IPS-15b (cell line): ENCODE results near the gene PIMREG.
A peak's percentile ranks its signal among the peaks of the same experiment; 100 is the strongest.

Source experiments
- H3K27me3 ChIP-seq: one replicate; pipeline ENCODE4 v1.6.1; 2013; ENCODE audit warnings: low read length; ENCODE audit not compliant: control insufficient read depth, insufficient read depth
- H3K36me3 ChIP-seq: one replicate; pipeline ENCODE4 v1.6.1; 2013; ENCODE audit warnings: low read length; ENCODE audit not compliant: control insufficient read depth, insufficient read depth
- H3K4me1 ChIP-seq: one replicate; pipeline ENCODE4 v1.6.1; 2013; ENCODE audit warnings: mild to moderate bottlenecking, low read length; ENCODE audit not compliant: control insufficient read depth, insufficient read depth
- H3K4me3 ChIP-seq: one replicate; pipeline ENCODE4 v1.5.1; 2013; ENCODE audit warnings: low read depth, low read length
- H3K9ac ChIP-seq: one replicate; pipeline ENCODE4 v1.6.1; 2013; ENCODE audit warnings: low read depth, mild to moderate bottlenecking, low read length
- H3K9me3 ChIP-seq: one replicate; pipeline ENCODE4 v1.6.1; 2013; ENCODE audit warnings: mild to moderate bottlenecking, low read length; ENCODE audit not compliant: control insufficient read depth, insufficient read depth

The PIMREG gene

DNA sequence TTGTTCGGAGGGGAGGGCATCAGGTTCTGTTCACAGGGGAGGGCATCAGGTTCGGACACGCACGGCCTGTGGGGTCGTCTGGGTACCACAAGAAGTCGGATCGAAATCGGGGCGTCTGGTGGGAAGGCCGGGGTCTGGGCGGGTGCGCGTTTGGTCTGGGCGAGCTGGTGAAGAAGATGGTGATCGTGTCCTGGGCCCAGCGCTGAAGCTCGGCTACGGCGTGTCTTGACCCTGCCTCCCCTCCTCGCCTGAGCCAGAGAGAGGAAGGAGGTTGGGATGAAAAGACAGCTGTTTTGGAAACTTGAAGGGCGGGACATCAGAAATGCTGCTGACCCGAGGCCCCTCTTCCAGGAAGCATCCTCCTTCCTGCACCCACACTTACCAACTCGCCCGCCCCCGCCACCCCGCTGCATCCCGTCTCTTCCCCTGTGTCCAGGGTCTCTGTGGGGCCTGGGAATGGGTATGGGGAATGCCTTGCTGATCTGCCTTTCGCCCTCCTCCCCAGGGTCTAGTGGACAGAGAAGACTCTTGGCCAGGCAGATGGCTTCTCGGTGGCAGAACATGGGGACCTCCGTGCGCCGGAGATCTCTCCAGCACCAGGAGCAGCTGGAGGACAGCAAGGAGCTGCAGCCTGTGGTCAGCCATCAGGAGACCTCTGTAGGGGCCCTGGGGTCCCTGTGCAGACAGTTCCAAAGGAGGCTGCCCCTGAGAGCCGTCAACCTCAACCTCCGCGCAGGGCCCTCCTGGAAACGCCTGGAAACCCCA lies 498 bp downstream of the PIMREG start:
- Histone ChIP-seq H3K36me3 (peaks cover 36% of the 10 kb centered on the region), H3K4me3 (peak overlapping the region; percentile 73), H3K9me3 (no peaks in the 10 kb centered on the region), H3K27me3 (no peaks in the 10 kb centered on the region), H3K9ac (peak overlapping the region; percentile 89), H3K4me1 (peaks cover 7% of the 10 kb centered on the region)

DNA sequence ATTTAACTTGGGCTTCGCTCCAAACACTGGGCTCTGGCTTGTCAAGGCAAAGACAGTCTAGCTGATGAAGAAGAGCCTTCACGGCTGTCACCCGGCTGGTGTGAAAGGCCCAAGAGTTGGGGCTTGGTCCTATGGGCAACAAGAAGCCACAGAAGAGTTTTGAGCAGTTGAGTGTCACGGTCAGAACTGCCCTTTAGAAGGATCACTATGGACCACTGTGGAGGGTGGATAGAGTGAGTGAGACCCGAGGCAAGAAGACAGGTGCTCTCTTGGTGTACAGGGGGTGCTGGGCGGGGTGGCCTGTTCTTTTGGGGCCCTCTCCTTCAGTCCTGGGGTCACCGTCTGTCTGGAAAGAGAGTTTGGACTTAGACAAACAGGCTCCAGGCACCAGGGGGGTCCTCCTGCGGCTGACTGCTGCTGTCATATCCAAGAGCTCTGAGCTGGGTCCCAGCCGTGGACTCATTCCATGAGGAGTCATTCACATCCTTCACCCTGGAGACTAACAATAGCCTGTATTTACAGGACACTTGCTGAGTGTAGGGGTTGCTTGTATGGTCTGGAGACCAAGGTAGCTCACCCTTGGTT lies 2.4 kb downstream of the PIMREG start:
- peaks cover 45% of the 10 kb centered on the region for H3K36me3 ChIP-seq
- H3K9me3 ChIP-seq = no peaks in the 10 kb centered on the region

DNA sequence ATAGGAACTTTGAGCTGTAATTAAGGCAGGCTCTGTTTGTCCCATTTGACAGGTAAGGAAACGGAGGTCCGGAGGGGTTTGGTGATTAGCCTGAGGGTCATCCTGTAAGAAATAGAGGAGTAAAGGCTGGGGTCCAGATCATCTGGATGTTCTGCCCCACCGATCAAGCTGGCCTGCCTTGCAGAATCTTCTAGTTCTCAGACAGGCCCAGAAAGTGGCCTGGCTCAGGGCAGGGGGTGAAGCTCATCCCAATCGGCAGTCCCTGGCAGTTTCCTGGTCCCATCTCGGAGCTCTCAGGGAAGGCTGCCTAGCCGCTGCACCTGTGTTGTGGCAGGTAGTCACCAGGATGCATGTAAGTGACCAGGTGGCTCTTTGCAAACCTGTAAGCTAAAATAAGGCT lies 4.2 kb downstream of the PIMREG start:
- Histone ChIP-seq H3K9me3 (no peaks in the 10 kb centered on the region), H3K4me1 (peaks cover 22% of the 10 kb centered on the region), H3K27me3 (no peaks in the 10 kb centered on the region), H3K36me3 (peaks cover 45% of the 10 kb centered on the region), H3K9ac (no peak overlapping the region), H3K4me3 (no peak overlapping the region)

More for the DNA sequence above, 2.4 kb downstream of the PIMREG start:
- Histone ChIP-seq H3K4me3 (no peak overlapping the region), H3K27me3 (no peaks in the 10 kb centered on the region), H3K4me1 (peaks cover 8% of the 10 kb centered on the region), H3K9ac (no peak overlapping the region)

DNA sequence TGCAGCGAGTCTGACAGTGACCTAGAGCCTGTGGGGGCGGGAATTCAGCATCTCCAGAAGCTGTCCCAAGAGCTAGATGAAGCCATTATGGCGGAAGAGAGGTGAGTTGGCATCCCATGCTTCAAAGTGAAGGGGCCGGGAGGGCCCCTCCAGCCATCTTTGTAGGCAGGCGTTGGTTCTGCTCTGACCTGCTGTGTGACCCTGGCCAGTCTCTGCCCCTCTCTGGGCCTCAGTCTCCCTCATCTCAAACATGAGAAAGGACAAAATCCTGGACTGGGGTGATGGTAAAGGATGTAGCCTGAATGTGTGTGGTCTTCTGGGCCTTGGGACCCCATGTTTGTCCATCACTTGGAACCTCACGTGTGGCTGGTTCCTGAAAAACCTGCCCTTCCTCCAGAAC lies 5.1 kb downstream of the PIMREG start:
- Histone ChIP-seq H3K36me3 (peaks cover 45% of the 10 kb centered on the region), H3K9ac (no peak overlapping the region), H3K4me1 (peaks cover 22% of the 10 kb centered on the region)

DNA sequence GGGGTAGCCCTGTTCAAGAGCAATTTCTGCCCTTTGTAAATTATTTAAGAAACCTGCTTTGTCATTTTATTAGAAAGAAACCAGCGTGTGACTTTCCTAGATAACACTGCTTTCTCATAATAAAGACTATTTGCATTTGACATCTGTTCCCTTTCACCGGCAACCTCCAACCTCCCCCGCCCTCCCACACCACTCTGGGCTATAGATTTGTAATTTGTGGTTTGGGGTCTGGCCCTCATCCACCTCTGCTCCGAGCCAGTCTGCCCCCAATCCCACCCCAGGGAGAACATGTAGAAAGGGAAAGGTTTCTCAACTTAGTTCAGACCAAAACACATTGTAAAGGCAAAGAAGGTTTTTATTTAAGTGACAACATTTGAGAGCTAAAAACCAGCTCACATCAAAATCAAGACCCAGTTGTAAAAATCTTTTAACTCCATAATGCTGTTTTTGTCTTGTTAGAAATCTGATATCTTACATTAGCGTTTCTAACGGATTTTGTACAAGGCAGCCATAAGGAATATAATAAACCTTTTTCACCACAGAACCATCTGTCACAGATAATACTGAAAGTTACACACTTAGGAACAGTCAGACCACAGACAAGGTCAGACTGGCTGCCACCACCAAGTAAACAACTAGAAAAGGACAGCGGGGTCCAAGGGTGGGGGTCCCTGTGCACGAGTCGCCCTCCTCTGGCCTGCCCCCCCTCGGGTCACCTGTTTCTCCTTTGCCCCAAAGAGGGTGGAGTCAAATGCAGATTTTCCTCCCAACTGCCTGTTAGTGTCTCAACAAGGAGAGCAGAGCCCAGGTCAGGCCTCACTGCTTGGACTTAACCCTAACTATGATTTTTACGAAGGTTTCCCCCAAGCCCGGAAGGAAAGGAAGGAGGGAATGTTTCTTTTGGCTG lies 6.9 kb downstream of the PIMREG start:
- no peaks in the 10 kb centered on the region for H3K27me3 ChIP-seq
- H3K9me3 ChIP-seq = no peaks in the 10 kb centered on the region
- no peak overlapping the region for H3K9ac ChIP-seq
- peak overlapping the region; percentile 8 for H3K4me3 ChIP-seq
- peaks cover 40% of the 10 kb centered on the region for H3K36me3 ChIP-seq
- H3K4me1 ChIP-seq = peaks cover 22% of the 10 kb centered on the region

More for the DNA sequence above, 5.1 kb downstream of the PIMREG start:
- no peaks in the 10 kb centered on the region for H3K27me3 ChIP-seq
- no peaks in the 10 kb centered on the region for H3K9me3 ChIP-seq
- H3K4me3 ChIP-seq = no peak overlapping the region

DNA sequence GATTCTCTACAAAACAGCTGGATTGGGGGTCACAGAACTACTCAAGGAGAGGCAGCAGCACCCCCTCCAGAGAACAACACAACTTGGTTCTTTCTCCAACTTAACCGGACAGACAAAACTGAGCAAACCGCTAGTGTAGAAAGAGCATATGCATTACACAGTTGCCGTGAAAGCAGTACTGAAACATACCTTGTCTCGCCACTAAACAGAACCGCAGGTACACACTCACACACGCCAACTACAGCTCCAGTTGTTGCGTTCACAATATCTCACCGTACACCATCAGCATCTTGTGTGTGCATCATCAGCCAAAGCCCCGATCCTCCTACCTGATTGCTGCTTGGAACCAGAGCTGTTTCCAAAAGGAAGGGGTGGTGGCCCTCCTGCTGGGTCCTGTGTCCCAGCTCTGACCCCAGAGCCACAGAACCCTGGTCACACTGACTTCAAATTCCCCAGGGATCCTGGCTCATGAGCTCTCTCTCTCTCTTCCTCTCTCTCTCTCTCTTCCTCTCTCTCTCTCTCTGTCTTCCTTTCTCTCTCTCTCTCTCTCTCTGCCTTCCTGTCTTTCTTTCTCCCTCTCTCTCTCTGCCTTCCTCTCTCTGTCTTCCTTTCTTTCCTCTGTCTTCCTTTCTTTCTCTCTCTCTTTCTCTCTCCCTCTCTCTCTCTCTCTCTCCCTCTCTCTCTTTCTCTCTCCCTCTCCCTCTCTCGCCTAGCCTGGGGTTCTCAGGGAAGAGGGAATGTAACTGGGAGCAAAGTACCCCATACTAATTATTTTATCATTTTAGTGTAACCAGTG lies 8.4 kb downstream of the PIMREG start:
- Histone ChIP-seq H3K9me3 (no peaks in the 10 kb centered on the region), H3K36me3 (peaks cover 27% of the 10 kb centered on the region), H3K9ac (peak overlapping the region; percentile 65), H3K4me1 (peaks cover 25% of the 10 kb centered on the region), H3K27me3 (no peaks in the 10 kb centered on the region), H3K4me3 (no peak overlapping the region)

DNA sequence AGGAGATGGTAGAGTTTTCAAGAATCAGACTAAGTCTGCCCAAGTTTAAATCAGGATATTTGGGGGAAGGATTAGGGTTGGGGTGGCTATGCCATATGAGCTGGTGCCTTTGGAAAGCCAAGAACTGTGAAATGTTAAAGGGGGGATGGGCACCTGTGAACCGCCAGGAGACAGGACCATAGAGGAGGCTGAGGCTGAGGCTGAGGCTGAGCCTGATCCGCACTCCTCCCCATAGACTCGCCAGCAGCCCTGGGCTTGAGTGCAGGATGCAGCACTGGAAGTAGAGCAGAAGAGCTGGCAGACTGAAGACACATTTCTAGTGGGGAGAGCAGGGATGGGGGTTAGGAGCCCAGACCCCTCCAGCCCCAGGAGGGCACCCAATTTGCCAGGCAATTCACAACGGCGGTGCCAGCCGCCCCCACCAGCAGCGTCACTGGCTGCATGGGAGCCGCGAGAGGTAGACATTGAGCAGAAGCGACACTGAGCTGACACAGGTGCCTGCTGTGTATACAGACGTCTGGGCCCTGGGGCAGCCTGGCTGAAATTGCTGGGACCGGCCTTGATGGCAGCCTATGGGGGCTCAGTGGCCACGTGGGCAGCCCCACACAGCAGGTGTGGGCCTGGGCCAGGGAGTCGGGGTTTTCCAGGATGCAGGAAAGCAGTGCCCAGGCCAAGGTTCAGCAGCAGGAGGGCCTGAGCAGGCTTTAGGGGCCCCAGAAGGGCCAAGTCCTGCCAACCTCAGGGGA lies 9.2 kb downstream of the PIMREG start:
- no peak overlapping the region for H3K4me3 ChIP-seq
- no peaks in the 10 kb centered on the region for H3K27me3 ChIP-seq
- peaks cover 22% of the 10 kb centered on the region for H3K36me3 ChIP-seq
- no peaks in the 10 kb centered on the region for H3K9me3 ChIP-seq
- H3K4me1 ChIP-seq = peaks cover 25% of the 10 kb centered on the region
- H3K9ac ChIP-seq = no peak overlapping the region

DNA sequence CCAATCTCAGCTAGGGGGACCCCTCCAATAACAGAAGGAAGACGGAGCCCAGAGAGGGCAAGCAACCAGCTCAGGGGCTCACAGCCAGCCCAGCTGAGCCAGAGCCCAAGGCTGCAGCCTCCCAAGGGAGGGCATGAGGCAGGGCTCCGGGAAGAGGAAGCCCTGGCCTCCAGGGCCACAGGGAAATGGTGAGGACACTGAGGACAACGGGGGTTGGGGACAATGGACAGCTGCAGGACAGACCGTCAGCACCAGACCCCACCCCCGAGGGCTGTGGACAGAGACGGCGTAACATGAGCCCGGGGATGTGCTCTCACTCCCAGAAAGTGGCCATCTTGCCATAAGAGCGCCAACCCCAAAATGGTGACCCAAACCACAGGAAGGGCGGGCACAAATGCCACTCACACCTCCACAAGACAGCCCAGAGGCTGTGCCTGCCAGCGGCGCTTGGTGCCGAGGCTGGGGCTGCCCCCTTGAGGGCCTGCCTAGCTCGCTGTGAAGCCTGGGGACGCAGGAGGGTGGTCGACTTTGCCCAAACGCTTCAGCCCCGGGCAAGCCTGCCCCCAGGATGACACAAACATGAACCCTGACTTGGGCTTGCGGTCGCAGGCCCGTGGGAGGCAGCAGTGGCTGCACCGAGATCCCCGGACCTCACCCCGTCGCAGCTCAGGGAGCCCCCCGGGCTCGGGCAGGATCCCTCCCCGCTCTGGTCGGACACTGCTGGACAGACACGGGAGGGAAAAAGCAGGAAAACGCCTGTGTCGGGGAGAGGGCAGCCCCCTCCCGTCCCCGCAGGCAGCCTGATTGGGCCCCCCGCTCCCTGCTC lies 10.5 kb downstream of the PIMREG start:
- Histone ChIP-seq H3K9ac (peak overlapping the region; percentile 47), H3K4me3 (peak overlapping the region; percentile 63), H3K9me3 (no peaks in the 10 kb centered on the region), H3K4me1 (peaks cover 25% of the 10 kb centered on the region), H3K36me3 (peaks cover 9% of the 10 kb centered on the region), H3K27me3 (no peaks in the 10 kb centered on the region)

DNA sequence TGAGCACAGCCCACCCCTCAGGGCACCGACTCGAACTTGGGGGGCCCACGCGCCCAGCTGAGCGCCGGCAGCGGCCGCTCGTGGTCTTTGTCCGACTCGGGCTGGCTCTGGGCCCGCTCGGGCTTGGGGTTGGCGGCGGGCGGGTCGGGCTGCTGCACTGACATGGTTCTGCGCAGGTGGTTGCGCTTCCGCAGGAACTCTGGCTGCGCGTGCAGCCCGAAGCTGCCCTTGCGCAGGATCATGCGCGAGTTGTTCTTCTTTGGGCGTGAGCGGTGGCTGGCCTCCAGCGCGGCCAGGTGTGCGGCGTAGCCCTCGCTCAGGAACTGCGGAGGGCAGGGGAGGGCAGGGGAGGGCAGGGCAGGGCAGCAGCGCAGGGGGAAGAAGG lies 11.1 kb downstream of the PIMREG start:
- peak overlapping the region; percentile 47 for H3K9ac ChIP-seq
- peaks cover 25% of the 10 kb centered on the region for H3K4me1 ChIP-seq
- H3K4me3 ChIP-seq = peak overlapping the region; percentile 63
- no peaks in the 10 kb centered on the region for H3K9me3 ChIP-seq
- no peaks in the 10 kb centered on the region for H3K27me3 ChIP-seq
- peaks cover 3% of the 10 kb centered on the region for H3K36me3 ChIP-seq

DNA sequence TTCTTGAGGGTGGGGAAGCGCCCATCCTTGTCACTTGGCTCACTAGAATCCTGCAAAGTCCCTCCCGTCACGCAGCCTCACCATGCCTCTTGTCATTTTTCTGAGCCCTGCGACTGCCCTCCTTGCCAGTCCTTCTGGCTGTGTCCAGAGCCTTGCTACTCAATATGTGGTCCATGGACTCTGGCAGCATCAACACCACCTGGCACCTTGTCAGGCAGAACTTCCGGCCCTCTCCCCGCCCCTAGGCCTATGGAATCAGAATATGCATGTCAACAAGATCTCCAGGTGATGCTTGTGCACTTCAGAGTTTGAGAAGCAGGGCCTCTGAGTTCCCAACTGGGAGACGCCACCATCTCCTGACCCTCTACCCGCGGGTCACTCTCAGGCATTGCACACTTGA lies 12.1 kb downstream of the PIMREG start:
- H3K4me3 ChIP-seq = no peak overlapping the region
- H3K36me3 ChIP-seq = no peaks in the 10 kb centered on the region
- H3K27me3 ChIP-seq = no peaks in the 10 kb centered on the region
- H3K9ac ChIP-seq = no peak overlapping the region
- H3K9me3 ChIP-seq = no peaks in the 10 kb centered on the region
- H3K4me1 ChIP-seq = peaks cover 18% of the 10 kb centered on the region
